A549 treated with dexamethasone at 1 μM for 4 hours (cell line): ENCODE data around the gene PRAMEF2. TPM values are rescaled to one million over a fixed set of nuclear protein-coding genes. Genes with fewer than 3 reads are reported as not detected.

Source experiments
- total RNA-seq: library from RNA; stranded (reverse); fragments of 200-300 nt; extraction: Qiagen RNA extraction; gene quantifications from 5 replicates; pipeline ENCODE4 v1.2.3, GENCODE V29; 2022

The PRAMEF2 gene
- 0.07 to 0.24 TPM (median 0.13 TPM) in 5 replicates for total RNA-seq

GRCh38 chr1:12856786-12857185 lies at the start of gene PRAMEF2:
Gene PRAMEF2, plus strand, starts transcription at chr1:12857086. Its CDS starts 1,924 bp downstream, at chr1:12859010.

GRCh38 chr1:12831310-12831709 lies 25.6 kb upstream of the PRAMEF2 start, which contains the start of gene PRAMEF11:
Gene PRAMEF11, minus strand, starts transcription at chr1:12831410. Its CDS starts 2,621 bp downstream, at chr1:12828789.

GRCh38 chr1:12848620-12849019 lies 8.3 kb upstream of the PRAMEF2 start, which contains the start of gene HNRNPCL1:
Gene HNRNPCL1, minus strand, starts transcription at chr1:12848720. Its CDS starts 431 bp downstream, at chr1:12848289.

GRCh38 chr1:12886101-12886500 lies 29.2 kb downstream of the PRAMEF2 start, which contains the start of gene PRAMEF4:
Gene PRAMEF4, minus strand, starts transcription at chr1:12886201. Its CDS starts 2,807 bp downstream, at chr1:12883394.

GRCh38 chr1:12898170-12898569 lies 41.3 kb downstream of the PRAMEF2 start, which contains the start of gene PRAMEF10:
Gene PRAMEF10, minus strand, starts transcription at chr1:12898270. Its CDS starts 2,423 bp downstream, at chr1:12895847.

Other genes starting within 250 kb of the PRAMEF2 start
- gene DHRS3, start 238.9 kb upstream of the PRAMEF2 start, total RNA-seq, result 41.9 to 52.6 TPM (median 50.9 TPM) in 5 replicates
- gene AADACL4, start 213.0 kb upstream of the PRAMEF2 start, total RNA-seq, result not detected in 5 replicates
- gene AADACL3, start 141.0 kb upstream of the PRAMEF2 start, total RNA-seq, result not detected in 5 replicates
- not detected in 5 replicates for gene CFAP107, start 110.9 kb upstream of the PRAMEF2 start, total RNA-seq
- gene PRAMEF12, start 83.3 kb upstream of the PRAMEF2 start, total RNA-seq, result not detected in 5 replicates
- gene PRAMEF1, start 65.7 kb upstream of the PRAMEF2 start, total RNA-seq, result 0.05 to 0.13 TPM (median 0.09 TPM) in 5 replicates
- gene PRAMEF11, start 25.7 kb upstream of the PRAMEF2 start, total RNA-seq, result not detected in 5 replicates
- gene HNRNPCL1, start 8.4 kb upstream of the PRAMEF2 start, total RNA-seq, result not detected in 5 replicates
- gene PRAMEF4, start 29.1 kb downstream of the PRAMEF2 start, total RNA-seq, result 0.06 TPM in 1 of 5 replicates, not detected in the others
- not detected in 5 replicates for gene PRAMEF10, start 41.2 kb downstream of the PRAMEF2 start, total RNA-seq
- 0.07 to 0.15 TPM (median 0.12 TPM) in 3 of 5 replicates, not detected in the others for gene PRAMEF7, start 59.5 kb downstream of the PRAMEF2 start, total RNA-seq
- not detected in 5 replicates for gene PRAMEF6, start 90.5 kb downstream of the PRAMEF2 start, total RNA-seq
- gene PRAMEF27, start 199.5 kb downstream of the PRAMEF2 start, total RNA-seq, result not detected in 5 replicates
- gene HNRNPCL3, start 203.7 kb downstream of the PRAMEF2 start, total RNA-seq, result not detected in 5 replicates
- not detected in 5 replicates for gene PRAMEF25, start 213.7 kb downstream of the PRAMEF2 start, total RNA-seq